ENCODE measurements around the gene MOB3B. TPM values are rescaled to one million over a fixed set of nuclear protein-coding genes. Genes with fewer than 3 reads are reported as not detected.

Gene MOB3B
- polyA plus RNA-seq, 1 of the 3 experiments (the other 2 are of a cell fraction): 0.90 TPM

DNA sequence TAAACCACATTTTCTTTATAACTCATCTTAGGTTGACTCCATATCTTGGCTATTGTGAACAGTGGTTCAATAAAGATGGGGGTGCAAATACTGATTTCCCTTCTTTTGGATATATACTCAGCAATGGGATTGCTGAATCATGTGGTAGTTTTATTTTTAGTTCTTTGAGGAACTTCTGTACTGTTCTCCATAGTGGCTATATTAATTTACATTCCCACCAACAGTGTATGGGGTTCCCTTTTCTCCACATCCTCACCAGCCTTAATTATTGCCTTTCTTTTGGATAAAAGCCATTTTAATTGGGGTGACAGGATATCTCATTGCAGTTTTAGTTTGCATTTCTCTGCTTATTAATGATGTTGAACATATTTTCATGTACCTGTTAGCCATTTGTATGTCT, 125.0 kb downstream of the MOB3B start:
- DNase-seq: no peak
- no peaks in the 10 kb centered on the region for H4K20me1 ChIP-seq (ENCODE audit: insufficient read depth)
- no peaks in the 10 kb centered on the region for H3K9me2 ChIP-seq
- no peak overlapping the region for H2AFZ ChIP-seq (ENCODE audit: low read depth)
- peaks cover 4 to 8% of the 10 kb centered on the region in 2 experiments; a peak in 1 of 4 replicates for H3K4me1 ChIP-seq (ENCODE audit: control insufficient read depth in 1 of 2, insufficient read depth in 2 of 2, low read depth in 1 of 2, low read length in 1 of 2)
- ChIA-PET POLR2A (no interaction called here), CTCF (no interaction called here)
- H3K27ac ChIP-seq (ENCODE audit: low read depth in 2 of 2, low read length in 1 of 2): no peak overlapping the region
- H3K9me3 ChIP-seq: no peaks in the 10 kb centered on the region
- no peak overlapping the region for H3K9ac ChIP-seq
- no peaks in the 10 kb centered on the region for H3K36me3 ChIP-seq (replicated peaks in 1 of 2; ENCODE audit: control insufficient read depth in 1 of 2, insufficient read depth in 2 of 2, low read length in 1 of 2)
- no peaks in the 10 kb centered on the region for H3K79me2 ChIP-seq (ENCODE audit: insufficient read depth)
- H3K4me3 ChIP-seq (ENCODE audit: low read depth in 2 of 2, low read length in 1 of 2): no peak overlapping the region
- no peaks in the 10 kb centered on the region for H3K27me3 ChIP-seq (ENCODE audit: insufficient read depth)
- peaks cover 9% of the 10 kb centered on the region for H3F3A ChIP-seq (replicated peaks; ENCODE audit: insufficient read depth)
- H3K4me2 ChIP-seq: no peak overlapping the region
- no peak for TF ChIP-seq SIN3A (IDR thresholded peaks at IDR 0.05; ENCODE audit: borderline replicate concordance, low read depth, low read length)
- TF ChIP-seq RCOR1 (IDR thresholded peaks at IDR 0.05; ENCODE audit: low read length): no peak
- TF ChIP-seq MXI1 (IDR thresholded peaks at IDR 0.05; ENCODE audit: low read depth, low read length): no peak
- TF ChIP-seq RXRA (IDR thresholded peaks at IDR 0.05; ENCODE audit: borderline replicate concordance, low read depth): no peak
- TF ChIP-seq, protein P1, sequence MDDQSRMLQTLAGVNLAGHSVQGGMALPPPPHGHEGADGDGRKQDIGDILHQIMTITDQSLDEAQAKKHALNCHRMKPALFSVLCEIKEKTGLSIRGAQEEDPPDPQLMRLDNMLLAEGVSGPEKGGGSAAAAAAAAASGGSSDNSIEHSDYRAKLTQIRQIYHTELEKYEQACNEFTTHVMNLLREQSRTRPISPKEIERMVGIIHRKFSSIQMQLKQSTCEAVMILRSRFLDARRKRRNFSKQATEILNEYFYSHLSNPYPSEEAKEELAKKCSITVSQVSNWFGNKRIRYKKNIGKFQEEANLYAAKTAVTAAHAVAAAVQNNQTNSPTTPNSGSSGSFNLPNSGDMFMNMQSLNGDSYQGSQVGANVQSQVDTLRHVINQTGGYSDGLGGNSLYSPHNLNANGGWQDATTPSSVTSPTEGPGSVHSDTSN (IDR thresholded peaks at IDR 0.05): no peak
- TF ChIP-seq, protein P2, sequence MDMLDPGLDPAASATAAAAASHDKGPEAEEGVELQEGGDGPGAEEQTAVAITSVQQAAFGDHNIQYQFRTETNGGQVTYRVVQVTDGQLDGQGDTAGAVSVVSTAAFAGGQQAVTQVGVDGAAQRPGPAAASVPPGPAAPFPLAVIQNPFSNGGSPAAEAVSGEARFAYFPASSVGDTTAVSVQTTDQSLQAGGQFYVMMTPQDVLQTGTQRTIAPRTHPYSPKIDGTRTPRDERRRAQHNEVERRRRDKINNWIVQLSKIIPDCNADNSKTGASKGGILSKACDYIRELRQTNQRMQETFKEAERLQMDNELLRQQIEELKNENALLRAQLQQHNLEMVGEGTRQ (IDR thresholded peaks at IDR 0.05; ENCODE audit: borderline replicate concordance, low read depth, low read length): no peak
- TF ChIP-seq GATA2 (CRISPR knock-in tag; IDR thresholded peaks at IDR 0.05): no peak
- TF ChIP-seq TEAD4 (IDR thresholded peaks at IDR 0.05; ENCODE audit: borderline replicate concordance, insufficient read depth): no peak
- no peak for TF ChIP-seq NFIC (IDR thresholded peaks at IDR 0.05; ENCODE audit: borderline replicate concordance)
- TF ChIP-seq JUND (IDR thresholded peaks at IDR 0.05): no peak
- no peak for TF ChIP-seq EP300 (IDR thresholded peaks at IDR 0.05; ENCODE audit: borderline replicate concordance in 1 of 2, low read depth in 1 of 2, low read length in 1 of 2)
- TF ChIP-seq FOXM1 (IDR thresholded peaks at IDR 0.05; ENCODE audit: low read depth): no peak

DNA sequence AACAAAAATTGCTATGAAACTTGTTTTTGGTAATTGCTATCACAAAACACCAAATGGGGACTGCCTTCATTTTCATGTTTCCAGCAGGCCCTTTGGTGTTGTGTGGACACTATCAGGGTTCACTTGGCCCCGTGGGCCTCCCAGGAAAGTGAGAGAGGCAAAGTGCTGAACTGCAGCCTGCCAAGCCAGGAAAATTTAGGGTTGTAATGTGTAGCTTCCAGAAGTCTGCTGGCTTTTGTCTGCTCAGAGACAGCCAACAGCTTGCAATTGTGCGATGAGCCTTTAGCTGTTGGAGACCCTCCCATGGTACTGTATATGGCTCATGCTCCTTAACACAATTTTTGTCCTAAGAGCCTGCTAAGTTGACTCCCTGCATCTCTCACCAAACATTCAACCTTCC, 127.0 kb downstream of the MOB3B start:
- DNase-seq: no peak

More for the DNA sequence above, 127.0 kb downstream of the MOB3B start:
- Histone ChIP-seq H3K79me2 (ENCODE audit: insufficient read depth) (no peaks in the 10 kb centered on the region), H4K20me1 (ENCODE audit: insufficient read depth) (no peaks in the 10 kb centered on the region), H3K9me3 (no peaks in the 10 kb centered on the region), H3K9me2 (no peaks in the 10 kb centered on the region), H2AFZ (ENCODE audit: low read depth) (no peak overlapping the region), H3F3A (replicated peaks; ENCODE audit: insufficient read depth) (no peaks in the 10 kb centered on the region), H3K27me3 (ENCODE audit: insufficient read depth) (no peaks in the 10 kb centered on the region), H3K36me3 (replicated peaks in 1 of 2; ENCODE audit: control insufficient read depth in 1 of 2, insufficient read depth in 2 of 2, low read length in 1 of 2) (no peaks in the 10 kb centered on the region), H3K27ac (ENCODE audit: low read depth in 2 of 2, low read length in 1 of 2) (no peak overlapping the region), H3K4me2 (no peak overlapping the region), H3K4me3 (ENCODE audit: low read depth in 2 of 2, low read length in 1 of 2) (no peak overlapping the region), H3K9ac (no peak overlapping the region), H3K4me1 (ENCODE audit: control insufficient read depth in 1 of 2, insufficient read depth in 2 of 2, low read depth in 1 of 2, low read length in 1 of 2) (peaks cover 0 to 6% of the 10 kb centered on the region in 2 experiments; a peak in 1 of 4 replicates)
- ChIA-PET CTCF (no interaction called here), POLR2A (no interaction called here)
- 88% methylated on average over 2 of the region's 2 CpGs for WGBS (ENCODE audit: low lambda C conversion rate)
- TF ChIP-seq FOSL2 (IDR thresholded peaks at IDR 0.05; ENCODE audit: borderline replicate concordance, low read depth) (no peak), ELF1 (IDR thresholded peaks at IDR 0.05) (no peak), RAD21 (IDR thresholded peaks at IDR 0.05; ENCODE audit: low read length) (no peak), FOXJ3 (CRISPR knock-in tag; IDR thresholded peaks at IDR 0.05) (no peak), EP300 (IDR thresholded peaks at IDR 0.05; ENCODE audit: borderline replicate concordance in 1 of 2, low read depth in 1 of 2, low read length in 1 of 2) (no peak), TCF12 (IDR thresholded peaks at IDR 0.05) (no peak), NFIC (IDR thresholded peaks at IDR 0.05; ENCODE audit: borderline replicate concordance) (no peak), SIN3A (IDR thresholded peaks at IDR 0.05; ENCODE audit: borderline replicate concordance, low read depth, low read length) (no peak), EZH2phosphoT487 (IDR thresholded peaks at IDR 0.05; ENCODE audit: borderline replicate concordance, low read depth) (no peak)
- TF ChIP-seq, protein P3, sequence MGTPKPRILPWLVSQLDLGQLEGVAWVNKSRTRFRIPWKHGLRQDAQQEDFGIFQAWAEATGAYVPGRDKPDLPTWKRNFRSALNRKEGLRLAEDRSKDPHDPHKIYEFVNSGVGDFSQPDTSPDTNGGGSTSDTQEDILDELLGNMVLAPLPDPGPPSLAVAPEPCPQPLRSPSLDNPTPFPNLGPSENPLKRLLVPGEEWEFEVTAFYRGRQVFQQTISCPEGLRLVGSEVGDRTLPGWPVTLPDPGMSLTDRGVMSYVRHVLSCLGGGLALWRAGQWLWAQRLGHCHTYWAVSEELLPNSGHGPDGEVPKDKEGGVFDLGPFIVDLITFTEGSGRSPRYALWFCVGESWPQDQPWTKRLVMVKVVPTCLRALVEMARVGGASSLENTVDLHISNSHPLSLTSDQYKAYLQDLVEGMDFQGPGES (IDR thresholded peaks at IDR 0.05; ENCODE audit: low read depth, low read length): no peak
